Ovary (tissue), 9 donors: ENCODE data around the gene KRTAP10-7. TPM values are rescaled to one million over a fixed set of nuclear protein-coding genes. Genes with fewer than 3 reads are reported as not detected.

Experiments used
- DNase-seq, 5 donors: peaks; one replicate each; pipeline ENCODE4 v3.0.0-alpha.2; 2019 to 2020
- H3K27ac ChIP-seq, 2 donors: fragments of 200-600 bp; one replicate each; pipeline versions ENCODE4 v1.5.1 to v1.8.0; 2019 to 2022
- H3K27me3 ChIP-seq: fragments of 200-600 bp; one replicate; pipeline ENCODE4 v1.8.0; 2022
- H3K36me3 ChIP-seq: fragments of 200-600 bp; sonication (generic); one replicate; pipeline ENCODE4 v1.5.1; 2019
- H3K4me1 ChIP-seq: one replicate; pipeline ENCODE4 v1.8.1; 2013; ENCODE audit warnings: mild to moderate bottlenecking, moderate library complexity; ENCODE audit not compliant: insufficient read depth
- H3K4me3 ChIP-seq: fragments of 200-600 bp; sonication (generic); one replicate; pipeline ENCODE4 v1.5.1; 2017
- H3K9me3 ChIP-seq, 2 donors: fragments of 200-600 bp in 1 of 2; sonication (generic) in 1 of 2; one replicate each; pipeline versions ENCODE4 v1.5.1 to v1.8.1; 2013 to 2019; ENCODE audit warnings: mild to moderate bottlenecking in 1 of 2, moderate library complexity in 1 of 2
- CTCF ChIP-seq, 3 donors: fragments of 450-650 bp in 2 of 3; fragments of 200-600 bp in 1 of 3; IDR thresholded peaks; one replicate each; pipeline versions ENCODE4 v1.5.1 to v1.8.0; 2016 to 2022; ENCODE audit warnings: antibody characterized with exemption in 3 of 3, mild to moderate bottlenecking in 1 of 3
- EP300 ChIP-seq: sonication (generic); formaldehyde crosslinking; IDR thresholded peaks from one replicate; pipeline ENCODE4 v1.6.1; 2017; ENCODE audit warnings: antibody characterized with exemption
- POLR2A ChIP-seq: fragments of 450-650 bp; IDR thresholded peaks from one replicate; pipeline ENCODE4 v1.6.1; 2017; ENCODE audit warnings: antibody characterized with exemption, mild to moderate bottlenecking, moderate library complexity
- WGBS, 3 donors: extraction: QIAGEN DNeasy Blood & Tissue Kit in 1 of 3; methylation state at CpG; one replicate each; pipeline versions ENCODE4 v1.1.5 to v1.1.7; 2013 to 2017; 5-methylcytosine and 5-hydroxymethylcytosine counted together
- intact Hi-C, 4 donors: fragments of 100-400 bp; cut with DNase I; formaldehyde crosslinking; loops; one replicate each; pipeline versions ENCODE4 v1.11.0 to v1.15.1; 2022 to 2023
- polyA plus RNA-seq, 2 donors: library from polyadenylated mRNA; stranded (reverse); fragments of 200-250 nt in 1 of 2; fragments of 350-450 nt in 1 of 2; fragmentation: Illumina TruSeq in 1 of 2; extraction: RNeasy Lipid Tissue Mini Kit (QIAGEN cat#74804) in 1 of 2; gene quantifications; one replicate each; pipeline ENCODE4 v1.2.3, GENCODE V29; 2013 to 2014
- total RNA-seq, 7 donors: library from RNA; depleted of rRNA in 2 of 7; stranded (reverse); fragments of >200 nt in 2 of 7; fragmentation: NEBNext Ultra II Directional in 3 of 7; extraction: Animal tissue kit (Norgen Biotek cat#: 25700) in 3 of 7; gene quantifications; one replicate each; pipeline versions ENCODE4 v1.1.0 to v1.2.4, GENCODE V29; 2016 to 2023
- donor health status: DM: no; HTN: no; CAD: no; lungs with moderate emphysema.
- donor health status: DM: no; HTN: no; CAD: no.
- donor health status: Bipolar disorder and iron deficiency.
- donor health status: DM: yes; HTN: yes; CAD: no.
- donor health status: DM: no; HTN: no; CAD: no.
- donor health status: DM: yes; HTN: yes; CAD: no.

The KRTAP10-7 gene
- total and polyA plus RNA-seq, 9 donors = not detected

DNA sequence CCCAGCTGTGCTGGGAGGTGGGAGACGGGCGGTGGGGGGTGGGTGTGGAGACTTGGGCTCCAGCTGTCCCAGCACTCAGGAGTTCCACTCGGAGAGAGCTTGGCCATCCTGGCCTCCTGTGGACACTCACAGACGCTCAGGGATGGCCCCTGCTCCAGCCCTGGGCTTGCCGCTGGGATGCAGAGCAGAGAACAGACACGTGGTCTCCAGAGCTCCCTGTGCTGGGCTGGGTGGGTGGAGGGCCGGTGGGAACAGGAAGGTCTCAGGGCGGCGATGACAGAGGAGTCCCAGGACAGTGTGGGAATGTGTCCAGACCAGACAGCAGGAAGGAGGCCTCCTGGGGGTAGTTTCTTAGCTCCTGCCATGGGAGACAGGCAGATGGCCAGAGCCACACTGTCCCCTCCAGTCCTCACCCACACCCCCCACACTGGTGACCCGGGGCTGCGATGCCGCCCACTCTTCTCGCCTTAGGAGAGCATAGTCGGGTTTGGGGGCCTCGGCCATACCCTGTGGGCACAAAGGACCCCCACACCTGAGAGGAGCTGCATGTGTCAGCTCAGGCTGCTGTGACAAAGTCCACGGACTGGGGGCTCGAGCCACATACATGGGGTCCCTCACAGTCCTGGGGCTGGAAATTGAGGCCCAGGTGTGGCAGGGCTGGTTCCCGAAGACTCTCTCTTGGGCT, 28.5 kb downstream of the KRTAP10-7 start:
- Histone ChIP-seq H3K36me3 (no peaks in the 10 kb centered on the region), H3K4me1 (no peaks in the 10 kb centered on the region), H3K9me3 (peaks cover 0 to 2% of the 10 kb centered on the region in 2 donors), H3K4me3 (no peak overlapping the region), H3K27me3 (no peaks in the 10 kb centered on the region), H3K27ac (no peak overlapping the region)
- TF ChIP-seq EP300 (no peak), POLR2A (no peak), CTCF (IDR thresholded peaks at IDR 0.05) (no peak)
- no peak for DNase-seq
- WGBS, 3 donors = 64 to 66% (median 64%) methylated on average over 18 of the region's 18 CpGs
- intact Hi-C loops = no loop called here

DNA sequence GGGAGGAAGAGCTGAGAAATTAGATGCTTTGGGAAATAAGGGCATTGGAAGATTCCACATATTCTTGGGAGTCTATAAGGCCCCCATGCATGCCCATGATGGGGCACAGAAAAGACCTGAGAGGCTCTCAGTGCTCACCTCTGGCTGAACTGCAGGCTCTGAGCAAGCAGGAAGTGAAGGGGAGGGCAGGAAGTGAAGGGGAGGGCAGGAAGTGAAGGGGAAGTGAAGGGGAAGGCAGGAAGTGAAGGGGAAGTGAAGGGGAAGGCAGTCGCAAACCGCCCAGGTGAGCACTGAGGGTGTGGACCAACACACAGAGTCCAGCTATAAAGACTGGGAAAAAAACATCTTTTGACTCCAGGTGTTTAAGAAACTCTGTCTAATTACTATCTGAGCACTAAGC, 30.0 kb downstream of the KRTAP10-7 start:
- WGBS, 3 donors = 83 to 90% (median 85%) methylated on average over 2 of the region's 2 CpGs
- intact Hi-C loops = no loop called here

GRCh38 chr21:44632067-44632466, 31.7 kb downstream of the KRTAP10-7 start:
- 81 to 91% (median 87%) methylated on average over 1 of the region's 1 CpG for WGBS, 3 donors
- Histone ChIP-seq H3K36me3 (no peaks in the 10 kb centered on the region), H3K4me1 (no peaks in the 10 kb centered on the region), H3K9me3 (no peaks in the 10 kb centered on the region), H3K27me3 (no peaks in the 10 kb centered on the region), H3K4me3 (no peak overlapping the region), H3K27ac (no peak overlapping the region)
- intact Hi-C loops = no loop called here
- DNase-seq = no peak
- TF ChIP-seq POLR2A (no peak), EP300 (no peak), CTCF (IDR thresholded peaks at IDR 0.05) (no peak)

More for the DNA sequence above, 30.0 kb downstream of the KRTAP10-7 start:
- no peak overlapping the region for H3K4me3 ChIP-seq
- no peaks in the 10 kb centered on the region for H3K4me1 ChIP-seq
- no peak overlapping the region for H3K27ac ChIP-seq
- H3K27me3 ChIP-seq = no peaks in the 10 kb centered on the region
- no peaks in the 10 kb centered on the region for H3K9me3 ChIP-seq
- TF ChIP-seq POLR2A (no peak), EP300 (no peak), CTCF (IDR thresholded peaks at IDR 0.05) (no peak)
- no peaks in the 10 kb centered on the region for H3K36me3 ChIP-seq
- no peak for DNase-seq

DNA sequence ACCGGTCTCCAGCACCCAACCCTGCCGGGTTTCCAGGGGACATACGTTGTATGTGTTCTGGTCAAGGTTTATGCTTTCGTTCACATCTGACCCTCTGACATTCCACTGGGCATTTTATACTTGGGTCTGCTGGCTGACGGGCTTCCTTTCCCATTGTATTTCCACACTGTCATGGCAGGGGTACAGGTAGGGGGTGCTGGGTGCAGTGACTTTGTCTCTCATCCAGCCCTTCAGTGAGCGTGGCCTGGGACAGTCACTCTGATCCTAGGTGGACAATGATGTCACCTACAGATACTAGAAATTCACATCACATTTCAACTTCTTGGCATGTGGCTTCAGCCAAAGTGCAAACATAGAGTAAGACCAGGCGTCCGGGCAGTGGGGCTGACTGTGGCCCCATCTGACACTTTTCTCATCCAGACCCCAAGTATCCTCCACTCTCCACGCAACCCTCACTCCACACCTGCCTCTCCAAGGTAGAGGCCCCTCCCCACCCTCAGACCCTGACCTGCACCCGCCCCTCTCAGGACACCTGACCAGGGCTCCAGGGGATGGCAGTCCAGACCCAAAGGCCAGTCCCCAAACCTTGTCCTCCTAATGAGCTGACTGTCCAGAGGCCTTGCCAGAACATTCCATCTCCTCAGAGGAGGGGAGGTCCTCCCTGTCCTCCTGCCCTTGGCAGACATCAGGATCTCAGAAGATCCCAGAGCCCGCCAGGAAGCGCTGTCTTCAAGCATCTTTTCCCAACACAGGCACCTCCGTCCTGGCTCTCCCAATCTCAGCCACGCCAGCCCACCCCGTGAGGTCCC, 36.0 kb downstream of the KRTAP10-7 start:
- Histone ChIP-seq H3K4me3 (no peak overlapping the region), H3K27ac (no peak overlapping the region), H3K4me1 (no peaks in the 10 kb centered on the region), H3K27me3 (no peaks in the 10 kb centered on the region), H3K9me3 (no peaks in the 10 kb centered on the region), H3K36me3 (no peaks in the 10 kb centered on the region)
- DNase-seq = no peak
- 69 to 83% (median 81%) methylated on average over 15 of the region's 15 CpGs for WGBS, 3 donors
- TF ChIP-seq POLR2A (no peak), EP300 (no peak), CTCF (IDR thresholded peaks at IDR 0.05) (no peak)
- intact Hi-C loops = no loop called here
